ENCODE measurements around the gene BCL2L1. TPM values are rescaled to one million over a fixed set of nuclear protein-coding genes. Genes with fewer than 3 reads are reported as not detected.

Gene BCL2L1
- total RNA-seq, 1 experiment from 2014 or later, result 226 TPM

DNA sequence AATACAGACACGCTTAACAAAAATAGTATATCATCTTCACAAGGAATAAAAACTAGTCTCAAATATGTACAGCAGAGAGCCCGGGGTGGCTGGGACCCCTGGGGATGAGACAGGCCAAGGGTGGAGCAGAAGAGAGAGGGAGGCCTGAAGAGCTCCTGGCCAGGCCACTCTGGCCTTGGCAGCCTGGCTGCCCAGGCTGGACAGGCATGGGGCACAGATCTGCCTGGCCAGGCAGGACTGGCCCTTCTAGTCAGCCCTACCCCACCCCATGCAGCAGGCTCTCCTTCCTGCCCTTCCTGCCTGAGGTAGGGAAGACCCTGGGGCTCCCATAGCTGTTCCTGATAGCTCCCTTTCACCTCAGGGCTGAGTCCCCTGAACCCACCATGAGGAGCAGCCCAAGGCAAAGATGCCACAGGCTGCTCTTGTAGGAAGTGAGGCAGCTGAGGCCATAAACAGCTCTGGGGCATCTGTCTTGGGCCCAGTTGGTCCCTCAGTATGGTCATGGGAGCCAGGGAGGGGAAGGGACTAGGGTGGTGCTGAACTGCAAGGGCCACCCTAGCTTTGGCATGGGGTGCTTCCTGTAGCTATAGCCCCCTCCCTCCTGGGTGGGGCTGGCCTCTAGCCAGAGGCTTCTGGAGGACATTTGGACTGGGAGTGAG, 57.8 kb downstream of the BCL2L1 start:
- H3K27ac ChIP-seq (ENCODE audit: low read depth, low read length), result peak overlapping the region; percentile 72
- no peak overlapping the region for H3K9ac ChIP-seq (ENCODE audit: low read length)
- H3K27me3 ChIP-seq (ENCODE audit: insufficient read depth, low read length), result no peaks in the 10 kb centered on the region
- CTCF ChIA-PET, result interaction anchor here (1.0 to 2.0 kb wide), 4 partner anchors 11 to 59 kb away, joined by 3 to 8 read pairs (median 5); no protein-coding TSS in a partner anchor
- no peaks in the 10 kb centered on the region for H3K9me2 ChIP-seq (ENCODE audit: insufficient read depth)
- DNase-seq (ENCODE audit: low read depth, low spot score), result no peak
- no peak for ATAC-seq
- peak overlapping the region; percentile 0 for H3K4me2 ChIP-seq (ENCODE audit: low read length)
- no peak overlapping the region for H3K4me3 ChIP-seq (replicated peaks in 1 of 2; ENCODE audit: low read depth in 1 of 2, low read length in 2 of 2)
- no TSS peak for BruUV-seq (replicated peaks)
- no peaks in the 10 kb centered on the region for H3K9me3 ChIP-seq (ENCODE audit: control insufficient read depth in 1 of 2, insufficient read depth in 1 of 2, low read depth in 1 of 2, low read length in 2 of 2)
- POLR2A ChIA-PET, result interaction anchor here (1.0 kb wide), 1 partner anchor 56 kb away, joined by 3 read pairs; no protein-coding TSS in a partner anchor
- H3K4me1 ChIP-seq (ENCODE audit: control insufficient read depth in 1 of 2, insufficient read depth in 2 of 2, low read length in 2 of 2), result peaks cover 43 to 87% of the 10 kb centered on the region in 2 experiments
- no peak for TF ChIP-seq ZFX (IDR thresholded peaks at IDR 0.05)
- no peak for TF ChIP-seq EZH2 (IDR thresholded peaks at IDR 0.05)
- TF ChIP-seq EGR1 (IDR thresholded peaks at IDR 0.05; ENCODE audit: low read depth), result no peak
- H3K79me2 ChIP-seq (ENCODE audit: insufficient read depth, low read length), result peaks cover 63% of the 10 kb centered on the region
- no peak overlapping the region for H2AFZ ChIP-seq (ENCODE audit: low read depth, low read length, poor library complexity, severe bottlenecking)
- intact Hi-C loops (cut with micrococcal nuclease), result no loop called here
- peaks cover 2 to 41% of the 10 kb centered on the region in 2 experiments; a peak in 2 of 4 replicates for H3K36me3 ChIP-seq (ENCODE audit: control insufficient read depth in 1 of 2, insufficient read depth in 2 of 2, low read length in 2 of 2)
- H4K20me1 ChIP-seq (ENCODE audit: insufficient read depth), result no peaks in the 10 kb centered on the region
- RAD21 ChIA-PET (ENCODE audit: low non-redundant PET in 1 of 2, low total read pairs in 2 of 2, uncharacterized antibody in 2 of 2, unreplicated experiment in 2 of 2), result interaction anchor here in 1 of 2 experiments (1.1 to 1.3 kb wide), 2 partner anchors 55 to 59 kb away, joined by 3 to 5 read pairs; no protein-coding TSS in a partner anchor

DNA sequence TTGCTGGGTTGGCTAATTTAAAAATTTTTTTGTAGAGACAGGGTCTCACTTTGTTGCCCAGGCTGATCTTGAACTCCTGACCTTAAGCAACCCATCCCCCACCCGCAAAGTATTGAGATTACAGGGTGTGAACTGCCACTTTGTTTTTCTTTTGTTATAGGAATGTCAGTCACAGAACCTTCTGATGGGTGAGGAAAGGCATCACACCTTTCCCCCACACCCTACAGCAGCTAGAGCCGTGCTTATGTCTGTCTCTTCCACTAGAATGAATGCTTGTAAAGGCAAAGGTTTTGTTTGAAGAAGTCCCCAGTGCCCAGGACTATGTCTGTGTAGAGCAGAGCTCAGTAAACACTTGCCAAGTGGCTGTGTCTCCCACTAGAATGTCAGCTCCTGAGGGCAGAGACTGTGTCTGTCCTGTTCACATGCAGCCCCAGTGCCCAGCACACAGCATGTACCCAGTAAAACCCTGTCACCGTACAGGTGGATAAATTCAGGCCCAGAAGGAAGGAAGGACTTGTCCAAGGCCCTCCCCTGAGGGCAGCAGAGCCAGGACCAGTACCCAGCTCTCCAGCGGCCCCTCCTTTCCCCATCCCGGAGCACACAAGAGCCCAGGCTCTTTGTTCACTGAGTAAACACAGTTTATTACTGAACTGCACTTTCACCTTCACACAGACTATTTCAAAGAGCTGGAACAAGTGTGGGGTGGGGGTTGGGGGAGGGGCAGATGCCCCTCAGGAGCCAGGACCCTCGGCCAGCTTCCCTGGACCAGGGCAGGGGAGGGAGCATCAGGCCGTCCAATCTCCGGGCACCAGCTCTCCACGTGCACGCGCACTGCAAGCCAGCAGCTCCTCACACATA, 58.6 kb downstream of the BCL2L1 start:
- intact Hi-C loops (cut with micrococcal nuclease), result no loop called here
- TF ChIP-seq SP1 (IDR thresholded peaks at IDR 0.05; ENCODE audit: low read depth) (peak; percentile 23; the same call in 1 of the 2 replicates), POLR2A (IDR thresholded peaks at IDR 0.05; ENCODE audit: borderline replicate concordance, extremely low read depth, insufficient read depth, insufficient read length) (no peak)
- no peaks in the 10 kb centered on the region for H3K9me2 ChIP-seq (ENCODE audit: insufficient read depth)
- H3K27ac ChIP-seq (ENCODE audit: low read depth, low read length), result peak overlapping the region; percentile 72
- no peaks in the 10 kb centered on the region for H3K9me3 ChIP-seq (ENCODE audit: control insufficient read depth in 1 of 2, insufficient read depth in 1 of 2, low read depth in 1 of 2, low read length in 2 of 2)
- peak overlapping the region; percentile 0 for H3K4me2 ChIP-seq (ENCODE audit: low read length)
- peaks cover 43 to 80% of the 10 kb centered on the region in 2 experiments for H3K4me1 ChIP-seq (ENCODE audit: control insufficient read depth in 1 of 2, insufficient read depth in 2 of 2, low read length in 2 of 2)
- DNase-seq (ENCODE audit: low read depth, low spot score), result no peak
- 0 out of 2 replicates have a peak overlapping the region, but pooled peaks have one; percentile 20 for H3K9ac ChIP-seq (ENCODE audit: low read length)
- H3K36me3 ChIP-seq (ENCODE audit: control insufficient read depth in 1 of 2, insufficient read depth in 2 of 2, low read length in 2 of 2), result peaks cover 2 to 35% of the 10 kb centered on the region in 2 experiments; a peak in 2 of 4 replicates
- H2AFZ ChIP-seq (ENCODE audit: low read depth, low read length, poor library complexity, severe bottlenecking), result no peak overlapping the region
- H3K27me3 ChIP-seq (ENCODE audit: insufficient read depth, low read length), result no peaks in the 10 kb centered on the region
- ATAC-seq, result no peak
- RAD21 ChIA-PET (ENCODE audit: low non-redundant PET in 1 of 2, low total read pairs in 2 of 2, uncharacterized antibody in 2 of 2, unreplicated experiment in 2 of 2), result interaction anchor here (0.6 to 1.3 kb wide), 3 partner anchors 10 to 59 kb away, joined by 3 to 5 read pairs (median 3); no protein-coding TSS in a partner anchor
- H4K20me1 ChIP-seq (ENCODE audit: insufficient read depth), result no peaks in the 10 kb centered on the region
- no peak overlapping the region for H3K4me3 ChIP-seq (replicated peaks in 1 of 2; ENCODE audit: low read depth in 1 of 2, low read length in 2 of 2)
- CTCF ChIA-PET, result interaction anchor here (1.0 to 2.0 kb wide), 4 partner anchors 12 to 60 kb away, joined by 3 to 8 read pairs (median 5); no protein-coding TSS in a partner anchor
- POLR2A ChIA-PET, result interaction anchor here (1.0 to 1.1 kb wide), 2 partner anchors 32 to 56 kb away, joined by 3 to 4 read pairs; no protein-coding TSS in a partner anchor
- no TSS peak for BruUV-seq (replicated peaks)
- H3K79me2 ChIP-seq (ENCODE audit: insufficient read depth, low read length), result peaks cover 56% of the 10 kb centered on the region

Measured in HCT116 (cell line).